ENCODE results near the gene CORO2B.

The CORO2B gene

DNA sequence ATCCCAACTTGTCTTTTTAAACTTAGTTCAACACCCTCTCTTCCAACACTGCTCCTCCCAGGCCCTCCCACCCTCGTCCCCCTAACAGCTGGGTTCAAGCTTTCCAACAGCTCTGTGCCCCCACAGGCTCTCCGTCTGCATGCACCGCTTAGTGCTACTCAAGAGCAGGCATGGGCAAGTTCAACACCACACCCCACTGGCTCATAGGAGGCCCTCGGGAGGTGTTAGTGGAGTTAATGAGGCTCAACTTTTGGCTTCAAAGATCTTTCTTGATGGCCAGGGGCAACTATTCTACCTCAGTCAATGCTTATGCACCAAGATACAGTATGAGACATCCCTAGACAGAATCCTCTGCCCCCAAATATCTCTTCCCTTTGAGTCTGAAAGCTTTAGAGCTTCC lies 127.5 kb downstream of the CORO2B start:
- no peak for DNase-seq

GRCh38 chr15:68706931-68707330 lies 128.1 kb downstream of the CORO2B start:
- no peak for DNase-seq

- no peak for DNase-seq
Observed at GRCh38 chr15:68707386-68707785, 128.6 kb downstream of the CORO2B start.

- no peak for DNase-seq
Observed at GRCh38 chr15:68709876-68710275, 131.1 kb downstream of the CORO2B start.

GRCh38 chr15:68710536-68710935 lies 131.7 kb downstream of the CORO2B start:
- no peak for DNase-seq

DNA sequence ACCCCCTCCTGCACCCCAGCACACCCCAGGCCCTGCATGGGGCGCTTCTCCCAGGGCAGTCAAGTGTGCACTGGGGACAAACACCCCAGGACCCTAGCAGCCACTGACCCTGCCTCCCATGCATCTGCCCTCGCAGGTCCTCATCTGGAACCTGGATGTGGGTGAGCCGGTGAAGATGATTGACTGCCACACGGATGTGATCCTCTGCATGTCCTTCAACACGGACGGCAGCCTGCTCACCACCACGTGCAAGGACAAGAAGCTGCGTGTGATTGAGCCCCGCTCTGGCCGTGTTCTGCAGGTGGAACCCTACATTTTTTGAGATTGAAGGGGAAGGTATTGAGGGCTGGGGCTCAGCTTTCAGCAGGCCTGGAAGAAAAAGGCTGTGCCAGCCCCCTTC lies 132.6 kb downstream of the CORO2B start:
- no peak for DNase-seq

GRCh38 chr15:68712886-68713285 lies 134.1 kb downstream of the CORO2B start:
- DNase-seq: no peak

DNA sequence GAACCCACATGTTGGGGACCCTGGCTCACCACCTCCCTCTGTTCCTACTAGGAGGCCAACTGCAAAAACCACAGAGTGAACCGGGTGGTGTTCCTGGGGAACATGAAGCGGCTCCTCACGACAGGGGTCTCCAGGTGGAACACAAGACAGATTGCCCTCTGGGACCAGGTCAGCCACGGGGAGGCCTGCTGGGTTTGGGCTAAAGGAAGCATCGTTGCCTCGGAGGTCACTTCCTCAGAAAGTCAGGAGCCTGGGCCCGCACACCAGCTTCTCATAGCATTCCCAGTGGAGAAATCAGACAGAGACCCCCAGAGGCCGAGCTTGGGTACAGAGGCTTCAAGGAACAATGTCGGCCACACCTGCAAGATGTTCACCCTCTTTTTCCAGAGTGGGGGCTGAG lies 135.1 kb downstream of the CORO2B start:
- DNase-seq: no peak

GRCh38 chr15:68715111-68715510 lies 136.3 kb downstream of the CORO2B start:
- DNase-seq: no peak

GRCh38 chr15:68717951-68718350 lies 139.2 kb downstream of the CORO2B start:
- DNase-seq: no peak

DNA sequence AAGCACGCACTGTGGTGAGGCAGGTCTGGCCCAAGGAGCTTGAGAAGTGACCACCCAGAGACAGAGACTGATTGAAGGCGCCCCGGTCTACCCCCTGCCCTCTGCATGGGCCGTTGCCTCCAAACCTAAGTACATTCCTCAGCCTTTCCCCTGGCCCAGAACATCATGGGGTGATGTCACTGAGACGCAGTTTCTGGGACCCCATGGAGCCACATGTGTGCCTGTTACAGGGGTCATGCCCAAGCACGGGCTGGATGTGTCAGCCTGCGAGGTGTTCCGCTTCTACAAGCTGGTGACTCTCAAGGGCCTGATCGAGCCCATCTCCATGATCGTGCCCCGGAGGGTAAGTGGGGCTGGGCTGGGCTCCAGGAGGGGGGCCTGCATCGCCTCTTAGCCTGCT lies 139.7 kb downstream of the CORO2B start:
- no peak for DNase-seq

DNA sequence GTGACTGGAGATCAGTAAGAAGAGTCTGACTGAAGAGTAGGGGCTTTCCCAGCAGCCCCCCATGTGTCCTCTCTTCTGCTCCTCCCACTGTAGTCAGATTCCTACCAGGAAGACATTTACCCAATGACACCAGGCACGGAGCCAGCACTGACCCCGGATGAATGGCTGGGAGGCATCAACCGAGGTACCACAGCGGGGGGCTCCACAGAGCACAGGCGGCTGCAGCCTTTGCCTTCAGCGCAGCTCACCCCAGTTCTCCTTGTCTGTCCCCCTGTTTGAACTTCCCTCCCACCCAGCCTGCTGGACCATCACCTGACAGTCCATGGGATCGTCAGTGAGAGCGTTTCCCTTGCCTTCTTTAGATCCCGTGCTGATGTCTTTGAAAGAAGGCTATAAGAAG lies 140.3 kb downstream of the CORO2B start:
- no peak for DNase-seq

DNA sequence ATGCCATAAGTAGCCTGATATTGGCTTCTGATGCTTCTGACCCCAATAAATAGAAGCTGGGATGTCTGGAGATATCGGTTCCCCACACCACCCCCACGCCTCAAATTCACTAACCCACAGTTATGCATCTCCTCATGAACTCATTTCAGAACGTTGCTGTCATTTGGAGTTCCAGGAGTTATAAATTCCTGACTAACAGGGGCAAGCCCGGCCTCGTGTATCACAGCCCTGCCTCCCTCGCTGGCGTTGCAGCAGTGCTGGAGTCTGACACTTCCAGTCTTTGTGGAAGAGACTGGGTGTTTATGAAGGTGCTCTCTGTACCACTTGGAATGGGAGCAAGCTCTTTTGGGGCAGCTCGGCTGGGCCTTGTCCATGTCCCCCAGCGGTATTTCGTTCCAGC lies 140.9 kb downstream of the CORO2B start:
- no peak for DNase-seq

- no peak for DNase-seq
Observed at GRCh38 chr15:68721886-68722285, 143.1 kb downstream of the CORO2B start.

- no peak for DNase-seq
Observed at GRCh38 chr15:68725736-68726135, 146.9 kb downstream of the CORO2B start.

DNA sequence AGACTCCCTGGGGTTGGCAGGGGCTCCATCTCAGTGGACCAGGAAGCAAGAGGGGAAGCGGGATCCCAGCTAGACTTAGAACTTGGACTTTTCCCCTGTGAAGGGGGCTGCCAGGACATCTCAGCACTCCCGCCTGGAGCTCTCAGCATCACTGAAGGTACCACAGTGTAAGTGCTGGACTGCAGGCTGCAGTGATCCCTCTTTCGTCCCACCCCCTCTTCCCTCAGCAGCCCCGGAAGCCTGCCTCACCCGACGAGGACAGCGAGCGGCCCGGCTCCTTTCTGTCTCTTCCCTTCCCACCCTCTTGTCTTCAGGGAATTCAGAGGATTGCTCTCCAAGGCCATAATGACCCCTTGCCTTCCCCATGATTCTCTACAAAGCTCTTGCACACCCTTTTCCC lies 147.5 kb downstream of the CORO2B start:
- no peak for DNase-seq

DNA sequence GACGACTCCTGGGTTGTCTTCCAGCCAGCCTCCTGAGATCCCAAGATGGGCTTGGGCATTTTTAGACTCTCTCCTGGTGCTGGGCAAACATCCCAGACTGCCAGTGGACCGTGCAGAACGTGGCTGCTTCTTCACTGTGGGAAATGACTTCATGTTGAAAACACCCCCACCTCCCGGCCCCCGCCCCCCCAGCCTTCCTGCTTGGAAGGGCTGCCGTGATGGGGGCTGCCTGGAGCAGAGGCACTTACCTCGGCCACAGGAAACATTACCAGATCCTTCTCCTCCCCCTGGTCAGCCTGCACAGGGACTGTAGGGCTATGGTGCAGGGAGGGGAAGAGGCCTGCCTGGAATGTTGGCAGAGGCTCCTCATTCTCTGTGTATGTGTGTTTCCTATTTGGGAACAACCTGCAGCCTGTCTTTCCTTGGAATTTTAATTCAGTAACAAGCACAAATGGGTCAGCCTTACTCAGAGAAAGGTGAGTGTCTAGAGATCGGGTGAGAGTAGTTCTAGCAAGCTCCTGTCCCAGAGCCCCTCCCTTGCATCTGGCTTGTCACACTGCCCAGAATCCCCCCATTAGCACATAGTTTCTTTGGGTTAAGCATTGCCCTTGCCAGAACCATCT lies 151.1 kb downstream of the CORO2B start:
- no peak for DNase-seq

- no peak for DNase-seq
Observed at GRCh38 chr15:68730471-68730919, 151.7 kb downstream of the CORO2B start.

DNA sequence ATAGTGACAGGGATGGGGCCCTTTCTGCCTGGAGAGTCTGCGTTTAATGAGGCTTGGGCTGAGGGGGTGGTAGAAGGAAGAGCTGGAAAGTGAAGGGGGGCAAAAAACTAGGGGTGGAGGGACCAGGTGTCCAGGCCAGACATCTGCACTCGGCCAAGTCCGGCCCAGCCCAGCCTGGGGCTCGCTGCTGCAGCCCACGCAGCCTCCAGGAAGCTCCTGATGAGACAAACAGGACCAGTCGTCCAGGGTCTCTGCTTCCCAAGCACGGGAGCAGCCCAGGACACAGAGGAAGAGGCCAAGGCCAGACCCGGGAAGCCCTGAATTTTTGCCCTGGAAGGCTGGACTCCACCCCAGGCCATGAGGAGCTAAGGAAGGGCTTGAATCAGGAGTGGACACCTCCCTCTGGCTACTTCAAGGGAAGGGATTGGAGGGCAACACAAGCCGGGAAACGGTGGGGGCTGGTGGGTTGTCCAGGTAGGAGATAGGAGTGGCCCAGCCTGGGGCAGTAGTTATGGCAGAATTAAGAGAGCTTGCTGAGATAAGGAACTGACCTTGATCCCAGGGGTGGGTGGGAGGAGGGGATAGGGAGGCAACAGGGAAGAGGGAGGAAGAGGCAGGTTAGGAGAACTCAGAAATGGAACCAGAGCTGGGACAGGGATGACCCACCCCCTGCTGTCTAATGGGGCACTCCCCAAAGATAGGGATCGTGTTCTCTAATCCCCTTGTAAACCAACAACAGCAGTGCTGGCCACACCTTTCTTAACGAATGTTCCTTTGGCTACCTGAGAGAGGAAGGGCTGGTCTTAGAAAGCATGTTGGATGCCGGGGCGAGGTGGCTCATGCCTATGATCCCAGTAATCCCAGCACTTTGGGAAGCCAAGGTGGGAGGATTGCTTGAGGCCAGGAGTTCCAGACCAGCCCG lies 152.4 kb downstream of the CORO2B start:
- no peak for DNase-seq

GRCh38 chr15:68732451-68732850 lies 153.7 kb downstream of the CORO2B start:
- no peak for DNase-seq

GRCh38 chr15:68733666-68734065 lies 154.9 kb downstream of the CORO2B start:
- DNase-seq: no peak

DNA sequence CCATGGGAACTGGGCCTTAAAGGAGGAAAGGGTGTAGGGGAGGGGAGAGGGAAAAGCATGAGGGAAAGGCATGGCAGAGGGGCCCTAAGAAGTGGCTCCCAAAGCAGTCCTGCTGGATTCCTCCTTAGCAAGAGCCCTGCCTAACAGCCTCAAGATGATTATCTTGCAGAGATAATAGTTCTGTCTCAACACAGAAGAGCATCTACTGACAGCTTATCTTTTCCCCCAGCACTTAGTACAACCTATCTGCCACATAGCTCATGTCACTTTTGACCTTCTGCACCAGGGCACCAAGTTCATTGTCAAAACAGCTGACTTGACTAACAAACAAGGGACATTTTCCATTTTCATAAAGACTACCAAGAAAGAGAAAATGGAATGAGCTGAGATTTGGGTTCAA lies 155.6 kb downstream of the CORO2B start:
- DNase-seq: no peak

GRCh38 chr15:68734881-68735280 lies 156.1 kb downstream of the CORO2B start:
- DNase-seq: no peak

DNA sequence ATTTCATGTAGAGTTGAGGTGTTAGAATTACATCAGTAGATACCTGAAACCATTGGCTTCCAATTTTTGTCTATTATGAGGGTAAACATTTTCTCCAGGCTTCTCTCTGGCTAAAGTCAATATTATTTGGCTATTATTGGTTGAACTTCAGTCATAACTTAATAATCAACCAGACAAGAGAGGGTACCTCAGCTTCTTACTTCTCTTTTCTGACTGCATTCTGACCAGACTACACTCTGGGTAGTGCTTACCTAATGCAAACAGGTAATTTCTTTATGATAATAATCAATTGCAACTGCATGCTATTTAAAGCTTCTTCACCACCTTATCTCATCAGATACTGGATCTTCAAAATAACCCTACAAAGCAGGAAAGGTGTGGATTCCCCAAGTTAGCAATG lies 156.8 kb downstream of the CORO2B start:
- DNase-seq: no peak

Data from NCI-H2171 (cell line).